Measurements from ENCODE around the gene TRIM24. TPM values are rescaled to one million over a fixed set of nuclear protein-coding genes. Genes with fewer than 3 reads are reported as not detected.

Gene TRIM24
- total RNA-seq, 1 experiment from 2014 or later, result 28.4 TPM

- no peak for DNase-seq (ENCODE audit: low read depth, low spot score)
- Histone ChIP-seq H3K27ac (ENCODE audit: low read length) (no peak overlapping the region), H3K27me3 (ENCODE audit: control insufficient read depth, insufficient read depth, low read length) (no peaks in the 10 kb centered on the region), H3K4me1 (ENCODE audit: control insufficient read depth, insufficient read depth, low read length) (no peaks in the 10 kb centered on the region; the same call in 1 of the 2 replicates), H3K36me3 (ENCODE audit: control insufficient read depth, insufficient read depth, low read length) (no peaks in the 10 kb centered on the region; the same call in 1 of the 2 replicates), H3K4me3 (ENCODE audit: low read depth in 2 of 2, low read length in 2 of 2) (no peak overlapping the region), H3K9me3 (ENCODE audit: control insufficient read depth, insufficient read depth, low read depth, low read length) (no peaks in the 10 kb centered on the region)
- CTCF ChIA-PET, result no interaction called here
- BruUV-seq (replicated peaks), result no TSS peak
- no peak for ATAC-seq
- in situ Hi-C loops (cut with HindIII; ENCODE audit: low pct_unique_long_range_greater_than_20kb, low sequenced_read_pairs), result no loop called here
- intact Hi-C loops (cut with micrococcal nuclease; ENCODE audit: unreplicated experiment), result no loop called here
- TF ChIP-seq CTCF (IDR thresholded peaks at IDR 0.05) (no peak), TCF7L2 (IDR thresholded peaks at IDR 0.05; ENCODE audit: low read depth, low read length) (no peak), POLR2AphosphoS5 (IDR thresholded peaks at IDR 0.05; ENCODE audit: low read depth, low read length) (no peak), REST (IDR thresholded peaks at IDR 0.05; ENCODE audit: insufficient read depth in 1 of 2, low read depth in 2 of 2, low read length in 1 of 2) (no peak), SIN3A (IDR thresholded peaks at IDR 0.05; ENCODE audit: borderline replicate concordance, insufficient read depth, low read depth, low read length) (no peak)
- POLR2A ChIA-PET, result interaction anchor here (0.6 kb wide), 1 partner anchor 70 kb away, joined by 3 read pairs; no protein-coding TSS in a partner anchor
Observed at GRCh38 chr7:138456220-138456619, 3.8 kb upstream of the TRIM24 start.

- POLR2A ChIA-PET, result no interaction called here
Observed at GRCh38 chr7:138458576-138459412, 1.3 kb upstream of the TRIM24 start.

More at GRCh38 chr7:138458576-138459412, 1.3 kb upstream of the TRIM24 start:
- no peak overlapping the region for H3K4me3 ChIP-seq (ENCODE audit: low read depth in 2 of 2, low read length in 2 of 2)
- BruUV-seq (replicated peaks), result no TSS peak
- H3K36me3 ChIP-seq (ENCODE audit: control insufficient read depth, insufficient read depth, low read length), result no peaks in the 10 kb centered on the region; the same call in 1 of the 2 replicates
- intact Hi-C loops (cut with micrococcal nuclease; ENCODE audit: unreplicated experiment), result no loop called here
- H3K9me3 ChIP-seq (ENCODE audit: control insufficient read depth, insufficient read depth, low read depth, low read length), result no peaks in the 10 kb centered on the region
- H3K4me1 ChIP-seq (ENCODE audit: control insufficient read depth, insufficient read depth, low read length), result no peaks in the 10 kb centered on the region; the same call in 1 of the 2 replicates
- no peak for TF ChIP-seq TCF7L2 (IDR thresholded peaks at IDR 0.05; ENCODE audit: low read depth, low read length)
- TF ChIP-seq CTCF (IDR thresholded peaks at IDR 0.05), result no peak
- no peak for TF ChIP-seq SIN3A (IDR thresholded peaks at IDR 0.05; ENCODE audit: borderline replicate concordance, insufficient read depth, low read depth, low read length)
- TF ChIP-seq POLR2AphosphoS5 (IDR thresholded peaks at IDR 0.05; ENCODE audit: low read depth, low read length), result no peak
- TF ChIP-seq REST (IDR thresholded peaks at IDR 0.05; ENCODE audit: insufficient read depth in 1 of 2, low read depth in 2 of 2, low read length in 1 of 2), result no peak
- H3K27me3 ChIP-seq (ENCODE audit: control insufficient read depth, insufficient read depth, low read length), result no peaks in the 10 kb centered on the region
- CTCF ChIA-PET, result no interaction called here
- DNase-seq (ENCODE audit: low read depth, low spot score) (no peak), ATAC-seq (no peak)
- H3K27ac ChIP-seq (ENCODE audit: low read length), result peak overlapping the region; percentile 93; the same call in 1 of the 2 replicates
- in situ Hi-C loops (cut with HindIII; ENCODE audit: low pct_unique_long_range_greater_than_20kb, low sequenced_read_pairs), result no loop called here

All from Panc1 (cell line).